IgD-negative memory B cell (primary cell): ENCODE results near the gene LINC00237. TPM values are rescaled to one million over a fixed set of nuclear protein-coding genes. Genes with fewer than 3 reads are reported as not detected.

Experiments
- H3K27ac Mint-ChIP-seq, 3 donors: one replicate each; pipeline ENCODE4 v1.8.0; 2020 to 2022; ENCODE audit warnings: mild to moderate bottlenecking in 3 of 3, mixed read lengths in 3 of 3, moderate library complexity in 1 of 3
- H3K27me3 Mint-ChIP-seq: one replicate; pipeline ENCODE4 v1.8.0; 2021; ENCODE audit warnings: mixed read lengths
- H3K36me3 Mint-ChIP-seq: one replicate; pipeline ENCODE4 v1.8.0; 2020; ENCODE audit warnings: mild to moderate bottlenecking, mixed read lengths
- H3K4me1 Mint-ChIP-seq, 3 donors: one replicate each; pipeline ENCODE4 v1.8.0; 2020 to 2022; ENCODE audit warnings: mixed read lengths in 3 of 3, mild to moderate bottlenecking in 1 of 3
- H3K4me3 Mint-ChIP-seq, 4 donors: one replicate each; pipeline ENCODE4 v1.8.0; 2020 to 2022; ENCODE audit warnings: mild to moderate bottlenecking in 4 of 4, mixed read lengths in 4 of 4, moderate library complexity in 3 of 4
- H3K9me3 Mint-ChIP-seq, 3 donors: one replicate each; pipeline ENCODE4 v1.8.0; 2020 to 2021; ENCODE audit warnings: mixed read lengths in 3 of 3, mild to moderate bottlenecking in 1 of 3
- polyA plus RNA-seq: library from polyadenylated mRNA; unstranded; fragments of 300-500 nt; fragmentation: Illumina TruSeq; gene quantifications from one replicate; pipeline ENCODE4 v1.2.3, GENCODE V29; 2021

Gene LINC00237
- polyA plus RNA-seq, 1 donor from 2014 or later, result not detected

- no peak overlapping the region for H3K4me3 Mint-ChIP-seq
- peaks cover 0 to 3% (median 0%) of the 10 kb centered on the region in 3 donors for H3K9me3 Mint-ChIP-seq
- peaks cover 50% of the 10 kb centered on the region for H3K27me3 Mint-ChIP-seq
- no peaks in the 10 kb centered on the region for H3K36me3 Mint-ChIP-seq
- peaks cover 0 to 9% (median 0%) of the 10 kb centered on the region in 3 donors for H3K4me1 Mint-ChIP-seq
- no peak overlapping the region for H3K27ac Mint-ChIP-seq
Measured at GRCh38 chr20:21092806-21093205, 13.4 kb downstream of the LINC00237 start.

DNA sequence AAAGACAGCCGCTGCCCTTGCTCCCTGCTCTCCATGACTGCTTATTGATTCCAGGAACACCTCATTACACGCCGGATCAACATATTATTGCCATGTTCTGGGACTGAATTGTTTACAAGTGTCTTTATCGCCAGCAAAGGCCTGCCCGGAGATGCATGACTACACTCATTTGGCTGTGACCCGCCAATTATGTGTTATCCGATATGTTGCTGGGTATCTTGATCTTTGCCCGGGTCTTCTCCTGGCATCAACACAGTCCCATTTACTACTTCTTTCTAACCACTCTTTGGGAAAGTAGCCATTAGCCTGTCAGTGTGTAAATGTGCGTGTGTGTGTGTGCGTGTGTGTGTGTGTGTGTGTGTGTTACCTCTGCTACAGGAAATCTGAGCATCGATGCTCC, 15.4 kb downstream of the LINC00237 start:
- Mint-ChIP-seq H3K9me3 (peaks cover 0 to 3% (median 0%) of the 10 kb centered on the region in 3 donors), H3K27me3 (peaks cover 45% of the 10 kb centered on the region), H3K27ac (no peak overlapping the region), H3K36me3 (no peaks in the 10 kb centered on the region), H3K4me3 (peak overlapping the region in 1 of 4 donors; percentile 18), H3K4me1 (peaks cover 0 to 9% (median 0%) of the 10 kb centered on the region in 3 donors)

- peaks cover 43% of the 10 kb centered on the region for H3K27me3 Mint-ChIP-seq
- H3K9me3 Mint-ChIP-seq, result peaks cover 0 to 3% (median 0%) of the 10 kb centered on the region in 3 donors
- H3K27ac Mint-ChIP-seq, result no peak overlapping the region
- H3K36me3 Mint-ChIP-seq, result no peaks in the 10 kb centered on the region
- peaks cover 0 to 9% (median 0%) of the 10 kb centered on the region in 3 donors for H3K4me1 Mint-ChIP-seq
- peak overlapping the region in 2 of 4 donors; percentile 18 to 53 for H3K4me3 Mint-ChIP-seq
Measured at GRCh38 chr20:21090111-21090618, 16.0 kb downstream of the LINC00237 start.

DNA sequence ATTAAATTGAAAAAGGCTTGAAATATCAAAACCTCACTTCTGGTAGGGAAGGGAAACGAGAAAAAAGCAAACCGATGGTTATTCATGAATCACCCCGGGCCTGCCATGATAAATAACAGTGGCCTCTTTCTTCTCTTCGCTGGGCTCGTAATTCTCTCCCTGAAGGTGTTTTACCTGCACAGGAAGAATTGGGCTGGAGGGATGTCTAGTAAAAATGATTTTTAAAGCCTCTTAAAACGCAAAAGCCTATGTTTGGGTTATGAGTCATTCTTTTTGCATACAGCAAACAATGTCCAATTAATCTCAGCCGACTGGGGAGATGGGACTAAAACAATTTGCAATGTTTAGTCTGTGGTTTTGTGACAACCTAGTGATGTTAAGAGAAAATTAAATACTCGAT, 16.8 kb downstream of the LINC00237 start:
- no peak overlapping the region for H3K27ac Mint-ChIP-seq
- peaks cover 0 to 9% (median 0%) of the 10 kb centered on the region in 3 donors for H3K4me1 Mint-ChIP-seq
- H3K4me3 Mint-ChIP-seq, result no peak overlapping the region
- peaks cover 41% of the 10 kb centered on the region for H3K27me3 Mint-ChIP-seq
- peaks cover 0 to 3% (median 0%) of the 10 kb centered on the region in 3 donors for H3K9me3 Mint-ChIP-seq
- H3K36me3 Mint-ChIP-seq, result no peaks in the 10 kb centered on the region

GRCh38 chr20:21087862-21088540, 18.2 kb downstream of the LINC00237 start:
- no peak overlapping the region for H3K27ac Mint-ChIP-seq
- H3K36me3 Mint-ChIP-seq, result no peaks in the 10 kb centered on the region
- peaks cover 34% of the 10 kb centered on the region for H3K27me3 Mint-ChIP-seq
- peaks cover 0 to 9% (median 0%) of the 10 kb centered on the region in 3 donors for H3K4me1 Mint-ChIP-seq
- no peak overlapping the region for H3K4me3 Mint-ChIP-seq
- H3K9me3 Mint-ChIP-seq, result peaks cover 0 to 3% (median 0%) of the 10 kb centered on the region in 3 donors

DNA sequence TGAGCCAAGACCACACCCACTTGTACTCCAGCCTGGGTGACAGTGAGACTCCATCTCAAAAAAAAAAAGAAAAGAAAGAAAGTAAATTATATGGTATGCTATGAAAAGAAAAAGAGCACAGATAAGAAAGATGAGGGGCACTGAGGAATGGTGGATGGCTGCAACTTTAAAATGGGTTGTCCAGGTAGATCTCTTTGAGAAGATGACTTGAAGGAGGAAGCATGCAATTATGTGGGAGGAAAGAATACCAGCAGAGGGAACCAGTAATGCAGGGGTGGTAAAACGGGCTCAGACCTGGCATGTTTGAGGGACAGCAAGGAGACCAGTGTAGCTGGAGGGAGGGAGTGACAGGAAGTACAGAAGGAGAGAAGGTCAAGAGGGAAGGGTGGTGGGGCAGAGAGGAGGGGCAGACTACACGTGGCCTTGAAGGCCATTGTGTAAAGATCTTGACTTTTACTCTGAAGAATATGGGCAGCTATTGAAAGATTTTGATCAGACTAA, 22.3 kb downstream of the LINC00237 start:
- Mint-ChIP-seq H3K27me3 (peaks cover 15% of the 10 kb centered on the region), H3K9me3 (peaks cover 0 to 2% (median 0%) of the 10 kb centered on the region in 3 donors), H3K4me1 (no peaks in the 10 kb centered on the region)

GRCh38 chr20:21082584-21082983, 23.6 kb downstream of the LINC00237 start:
- Mint-ChIP-seq H3K27me3 (peaks cover 12% of the 10 kb centered on the region), H3K4me1 (no peaks in the 10 kb centered on the region), H3K9me3 (no peaks in the 10 kb centered on the region), H3K27ac (no peak overlapping the region), H3K36me3 (no peaks in the 10 kb centered on the region), H3K4me3 (no peak overlapping the region)

More for the DNA sequence above, 22.3 kb downstream of the LINC00237 start:
- H3K4me3 Mint-ChIP-seq, result no peak overlapping the region
- no peaks in the 10 kb centered on the region for H3K36me3 Mint-ChIP-seq
- no peak overlapping the region for H3K27ac Mint-ChIP-seq

- Mint-ChIP-seq H3K4me3 (no peak overlapping the region), H3K27ac (no peak overlapping the region), H3K27me3 (peaks cover 22% of the 10 kb centered on the region), H3K9me3 (no peaks in the 10 kb centered on the region), H3K4me1 (no peaks in the 10 kb centered on the region), H3K36me3 (peaks cover 2% of the 10 kb centered on the region)
Measured at GRCh38 chr20:21077809-21078345, 28.3 kb downstream of the LINC00237 start.

- Mint-ChIP-seq H3K9me3 (no peaks in the 10 kb centered on the region), H3K27me3 (peaks cover 19% of the 10 kb centered on the region), H3K4me1 (no peaks in the 10 kb centered on the region), H3K27ac (no peak overlapping the region), H3K36me3 (peaks cover 2% of the 10 kb centered on the region), H3K4me3 (no peak overlapping the region)
Measured at GRCh38 chr20:21076073-21076472, 30.1 kb downstream of the LINC00237 start.

- Mint-ChIP-seq H3K27ac (no peak overlapping the region), H3K36me3 (peaks cover 2% of the 10 kb centered on the region), H3K9me3 (peaks cover 0 to 3% (median 0%) of the 10 kb centered on the region in 3 donors), H3K27me3 (peaks cover 19% of the 10 kb centered on the region), H3K4me1 (peaks cover 0 to 1% (median 0%) of the 10 kb centered on the region in 3 donors), H3K4me3 (no peak overlapping the region)
Measured at GRCh38 chr20:21075471-21075870, 30.7 kb downstream of the LINC00237 start.

- Mint-ChIP-seq H3K4me3 (no peak overlapping the region), H3K27me3 (peaks cover 19% of the 10 kb centered on the region), H3K36me3 (peaks cover 2% of the 10 kb centered on the region), H3K9me3 (peaks cover 0 to 3% (median 0%) of the 10 kb centered on the region in 3 donors), H3K4me1 (peaks cover 0 to 1% (median 0%) of the 10 kb centered on the region in 3 donors), H3K27ac (no peak overlapping the region)
Measured at GRCh38 chr20:21074605-21075336, 31.4 kb downstream of the LINC00237 start.

DNA sequence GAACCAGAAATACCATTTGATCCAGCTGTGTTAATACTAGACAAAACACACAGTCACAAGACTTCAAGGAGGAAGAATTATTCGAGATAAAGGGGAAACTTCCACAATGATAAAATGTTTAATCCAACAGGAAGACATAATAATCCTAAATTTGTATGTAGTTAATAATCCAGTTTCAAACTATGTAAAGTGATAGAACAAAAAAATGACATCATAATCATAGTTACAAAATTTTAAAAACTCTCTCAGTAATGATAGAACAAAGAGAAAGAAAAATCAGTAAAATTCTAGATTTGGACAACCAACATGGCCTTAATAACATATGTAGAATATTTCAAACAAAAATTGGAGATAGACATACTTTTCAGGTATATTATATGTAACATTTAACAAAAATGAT, 38.9 kb downstream of the LINC00237 start:
- Mint-ChIP-seq H3K4me3 (no peak overlapping the region), H3K27me3 (peaks cover 8% of the 10 kb centered on the region), H3K9me3 (peaks cover 0 to 6% (median 0%) of the 10 kb centered on the region in 3 donors), H3K27ac (no peak overlapping the region), H3K36me3 (no peaks in the 10 kb centered on the region), H3K4me1 (peaks cover 0 to 1% (median 0%) of the 10 kb centered on the region in 3 donors)

DNA sequence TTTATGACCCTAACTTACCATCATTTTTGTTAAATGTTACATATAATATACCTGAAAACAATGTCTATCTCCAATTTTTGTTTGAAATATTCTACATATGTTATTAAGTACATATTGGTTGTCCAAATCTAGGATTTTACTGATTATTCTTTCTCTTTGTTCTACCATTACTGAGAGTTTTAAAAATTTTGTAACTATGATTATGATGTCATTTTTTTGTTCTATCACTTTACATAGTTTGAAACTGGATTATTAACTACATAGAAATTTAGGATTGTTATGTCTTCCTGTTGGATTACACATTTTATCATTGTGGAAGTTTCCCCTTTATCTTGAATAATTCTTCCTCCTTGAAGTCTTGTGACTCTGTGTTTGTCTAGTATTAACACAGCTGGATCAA, 41.2 kb downstream of the LINC00237 start:
- H3K4me3 Mint-ChIP-seq, result no peak overlapping the region
- no peaks in the 10 kb centered on the region for H3K4me1 Mint-ChIP-seq
- H3K27ac Mint-ChIP-seq, result no peak overlapping the region
- H3K9me3 Mint-ChIP-seq, result peaks cover 0 to 5% (median 0%) of the 10 kb centered on the region in 3 donors
- peaks cover 11% of the 10 kb centered on the region for H3K27me3 Mint-ChIP-seq
- no peaks in the 10 kb centered on the region for H3K36me3 Mint-ChIP-seq

GRCh38 chr20:21063276-21063675, 42.9 kb downstream of the LINC00237 start:
- Mint-ChIP-seq H3K9me3 (peaks cover 0 to 5% (median 0%) of the 10 kb centered on the region in 3 donors), H3K27me3 (peaks cover 11% of the 10 kb centered on the region), H3K4me3 (no peak overlapping the region), H3K27ac (no peak overlapping the region), H3K4me1 (peaks cover 0 to 2% (median 0%) of the 10 kb centered on the region in 3 donors), H3K36me3 (no peaks in the 10 kb centered on the region)
